GM12878 (cell line): ENCODE data around the gene DLST. TPM values are rescaled to one million over a fixed set of nuclear protein-coding genes. Genes with fewer than 3 reads are reported as not detected.

Source experiments
- ATF7 ChIP-seq: fragments of 450-650 bp; IDR thresholded peaks from 2 replicates; pipeline ENCODE4 v1.6.1; 2016; ENCODE audit warnings: low read depth, mild to moderate bottlenecking
- CBX5 ChIP-seq: sonication (generic); IDR thresholded peaks from 2 replicates; pipeline ENCODE4 v1.6.1; 2016; ENCODE audit warnings: low read depth, moderate library complexity, mild to moderate bottlenecking, inconsistent platforms
- CHD4 ChIP-seq: fragments of 200-600 bp; sonication (generic); IDR thresholded peaks from 2 replicates; pipeline ENCODE4 v1.6.1; 2016; ENCODE audit warnings: mild to moderate bottlenecking
- EP300 ChIP-seq, 2 experiments: fragments of 150-350 bp in 1 of 2; IDR thresholded peaks; 2 replicates each; pipeline ENCODE4 v1.6.1; 2011 to 2012; ENCODE audit warnings: low read depth in 2 of 2, low read length in 2 of 2, borderline replicate concordance in 1 of 2, improper control_type of control experiment in 1 of 2, inconsistent platforms in 1 of 2; ENCODE audit not compliant: control insufficient read depth in 1 of 2
- ESRRA ChIP-seq: IDR thresholded peaks from 2 replicates; pipeline ENCODE4 v1.6.1; 2012; ENCODE audit warnings: mild to moderate bottlenecking, low read length, improper control_type of control experiment
- GATAD2B ChIP-seq: fragments of 450-650 bp; conservative IDR thresholded peaks from 2 replicates; pipeline ENCODE4 v1.6.1; 2017; ENCODE audit warnings: low read depth, mild to moderate bottlenecking, moderate library complexity
- HDAC2 ChIP-seq: fragments of 200-600 bp; sonication (generic); IDR thresholded peaks from 2 replicates; pipeline ENCODE4 v1.6.1; 2017
- IKZF2 ChIP-seq, 2 experiments: fragments of 450-650 bp; IDR thresholded peaks; 2 replicates each; pipeline ENCODE4 v1.6.1; 2017; ENCODE audit warnings: mild to moderate bottlenecking in 2 of 2, moderate library complexity in 2 of 2
- KLF5 ChIP-seq: fragments of 450-650 bp; IDR thresholded peaks from 2 replicates; pipeline ENCODE4 v1.6.1; 2014; ENCODE audit warnings: mild to moderate bottlenecking; ENCODE audit not compliant: partially characterized antibody
- NFIC ChIP-seq: IDR thresholded peaks from 2 replicates; pipeline ENCODE4 v1.6.1; 2012; ENCODE audit warnings: low read depth, mild to moderate bottlenecking, inconsistent platforms, low read length, moderate library complexity
- NR2F1 ChIP-seq: fragments of 450-650 bp; conservative IDR thresholded peaks from 2 replicates; pipeline ENCODE4 v1.6.1; 2017; ENCODE audit warnings: mild to moderate bottlenecking
- PAX5 ChIP-seq: IDR thresholded peaks from 2 replicates; pipeline ENCODE4 v1.6.1; 2011; ENCODE audit warnings: low read depth, low read length, borderline replicate concordance
- PML ChIP-seq: IDR thresholded peaks from 2 replicates; pipeline ENCODE4 v1.6.1; 2012; ENCODE audit warnings: low read length, inconsistent platforms
- RUNX3 ChIP-seq: IDR thresholded peaks from 2 replicates; pipeline ENCODE4 v1.6.1; 2012; ENCODE audit warnings: low read length, inconsistent platforms
- SIN3A ChIP-seq: IDR thresholded peaks from 2 replicates; pipeline ENCODE4 v1.6.1; 2012; ENCODE audit warnings: low read depth, low read length, improper control_type of control experiment
- SMAD5 ChIP-seq: IDR thresholded peaks from 2 replicates; pipeline ENCODE4 v1.6.1; 2016; ENCODE audit warnings: antibody characterized with exemption, low read depth
- TBL1XR1 ChIP-seq: IDR thresholded peaks from 2 replicates; pipeline ENCODE4 v1.6.1; 2012; ENCODE audit warnings: low read depth, low read length, improper control_type of control experiment
- ZBED1 ChIP-seq: IDR thresholded peaks from 2 replicates; pipeline ENCODE4 v1.6.1; 2016; ENCODE audit warnings: borderline replicate concordance
- ZNF622 ChIP-seq: fragments of 450-650 bp; IDR thresholded peaks from 2 replicates; pipeline ENCODE4 v1.6.1; 2017; ENCODE audit warnings: mild to moderate bottlenecking, inconsistent platforms
- polyA plus RNA-seq, 11 experiments: library from polyadenylated mRNA; depleted of rRNA in 4 of 11; unstranded in 6 of 11; stranded (reverse) in 5 of 11; fragments of >200 nt; fragmentation: Nextera tagmentation in 4 of 11; fragmentation: Illumina TruSeq in 1 of 11; extraction: Ambion mirVana in 4 of 11; extraction: Trizol in 1 of 11; gene quantifications; 1 replicate in 1 of 11; 2 replicates in 10 of 11; pipeline versions ENCODE4 v1.2.1 to v1.2.3, GENCODE V29; 2011 to 2016; ENCODE audit warnings: inconsistent platforms in 2 of 11, missing spikeins in 2 of 11, low read depth in 1 of 11
- total RNA-seq, 4 experiments: library from RNA; depleted of rRNA in 3 of 4; stranded (reverse); fragments of >200 nt in 3 of 4; fragmentation: Illumina TruSeq in 1 of 4; extraction: Trizol in 1 of 4; gene quantifications; 2 replicates each; pipeline versions ENCODE4 v1.2.1 to v1.2.3, GENCODE V29; 2013 to 2021
- TF ChIP-seq, protein P1 (sequence below): fragments of 450-650 bp; formaldehyde crosslinking; IDR thresholded peaks from 2 replicates; pipeline ENCODE4 v1.5.0; 2022; ENCODE audit warnings: mild to moderate bottlenecking, missing genetic modification characterization
- TF ChIP-seq, protein P2 (sequence below): IDR thresholded peaks from 2 replicates; pipeline ENCODE4 v1.6.1; 2011; ENCODE audit warnings: mild to moderate bottlenecking, low read depth, low read length, moderate library complexity; ENCODE audit not compliant: insufficient replicate concordance
- TF ChIP-seq, protein P3 (sequence below): fragments of 450-650 bp; IDR thresholded peaks from 2 replicates; pipeline ENCODE4 v1.6.1; 2017; ENCODE audit warnings: borderline replicate concordance
- TF ChIP-seq, protein P4 (sequence below): fragments of 150-350 bp; IDR thresholded peaks from 2 replicates; pipeline ENCODE4 v1.6.1; 2016; ENCODE audit warnings: low read depth, low read length

The DLST gene
- total and polyA plus RNA-seq, 10 of the 15 experiments (the other 5 are each of a cell fraction or from before 2014, with no cell fraction given), result 2.9 to 141 (median 67.7) TPM

DNA sequence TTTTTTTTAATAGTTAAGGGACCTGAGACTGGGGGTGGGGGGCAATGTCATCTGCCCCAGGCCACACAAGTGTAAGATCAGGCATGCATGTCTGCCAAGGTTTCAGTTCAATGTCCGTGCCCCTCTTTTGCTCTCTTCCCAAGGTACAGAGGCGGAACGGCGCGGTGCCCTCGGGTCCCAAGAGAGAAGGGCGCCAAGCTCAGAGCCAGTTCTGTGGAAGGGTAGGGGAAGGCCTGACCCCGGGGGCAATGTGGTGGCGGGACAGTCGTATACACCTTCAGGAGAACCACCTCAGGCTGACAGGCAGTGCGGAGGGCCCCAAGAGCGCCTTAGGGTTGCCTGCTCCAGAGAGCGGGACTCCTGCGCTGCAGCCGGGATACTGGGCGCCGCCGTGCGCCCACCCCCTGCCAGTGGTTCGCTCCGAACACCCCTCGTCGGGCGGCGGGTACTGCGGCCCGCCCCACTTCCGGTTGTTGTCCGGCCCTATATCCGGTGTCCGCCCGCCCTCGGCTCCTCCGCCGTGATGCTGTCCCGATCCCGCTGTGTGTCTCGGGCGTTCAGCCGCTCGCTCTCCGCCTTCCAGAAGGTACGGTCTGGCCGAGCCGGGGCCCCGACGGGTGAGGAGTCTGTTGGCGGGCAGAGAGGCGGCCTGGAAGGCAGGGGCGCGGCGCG is at the start of gene DLST (continued):
- TF ChIP-seq KLF5, result peak; percentile 99
- peak; percentile 68 for TF ChIP-seq RUNX3
- no peak; the same call in 1 of the 2 replicates for TF ChIP-seq NFIC
- TF ChIP-seq ZBED1, result no peak
- peak; percentile 70 to 75 for TF ChIP-seq IKZF2 (IDR thresholded peaks at IDR 0.05)
- TF ChIP-seq CBX5, result peak; percentile 89
- peak; percentile 89; the same call in 1 of the 2 replicates for TF ChIP-seq PML
- no peak for TF ChIP-seq EP300 (IDR thresholded peaks at IDR 0.05; ENCODE audit: borderline replicate concordance in 1 of 2, control insufficient read depth in 1 of 2, low read depth in 2 of 2, low read length in 2 of 2)
- 0 out of 2 replicates have a peak, but pooled peaks have one; percentile 24 for TF ChIP-seq PAX5
- TF ChIP-seq, protein P1, sequence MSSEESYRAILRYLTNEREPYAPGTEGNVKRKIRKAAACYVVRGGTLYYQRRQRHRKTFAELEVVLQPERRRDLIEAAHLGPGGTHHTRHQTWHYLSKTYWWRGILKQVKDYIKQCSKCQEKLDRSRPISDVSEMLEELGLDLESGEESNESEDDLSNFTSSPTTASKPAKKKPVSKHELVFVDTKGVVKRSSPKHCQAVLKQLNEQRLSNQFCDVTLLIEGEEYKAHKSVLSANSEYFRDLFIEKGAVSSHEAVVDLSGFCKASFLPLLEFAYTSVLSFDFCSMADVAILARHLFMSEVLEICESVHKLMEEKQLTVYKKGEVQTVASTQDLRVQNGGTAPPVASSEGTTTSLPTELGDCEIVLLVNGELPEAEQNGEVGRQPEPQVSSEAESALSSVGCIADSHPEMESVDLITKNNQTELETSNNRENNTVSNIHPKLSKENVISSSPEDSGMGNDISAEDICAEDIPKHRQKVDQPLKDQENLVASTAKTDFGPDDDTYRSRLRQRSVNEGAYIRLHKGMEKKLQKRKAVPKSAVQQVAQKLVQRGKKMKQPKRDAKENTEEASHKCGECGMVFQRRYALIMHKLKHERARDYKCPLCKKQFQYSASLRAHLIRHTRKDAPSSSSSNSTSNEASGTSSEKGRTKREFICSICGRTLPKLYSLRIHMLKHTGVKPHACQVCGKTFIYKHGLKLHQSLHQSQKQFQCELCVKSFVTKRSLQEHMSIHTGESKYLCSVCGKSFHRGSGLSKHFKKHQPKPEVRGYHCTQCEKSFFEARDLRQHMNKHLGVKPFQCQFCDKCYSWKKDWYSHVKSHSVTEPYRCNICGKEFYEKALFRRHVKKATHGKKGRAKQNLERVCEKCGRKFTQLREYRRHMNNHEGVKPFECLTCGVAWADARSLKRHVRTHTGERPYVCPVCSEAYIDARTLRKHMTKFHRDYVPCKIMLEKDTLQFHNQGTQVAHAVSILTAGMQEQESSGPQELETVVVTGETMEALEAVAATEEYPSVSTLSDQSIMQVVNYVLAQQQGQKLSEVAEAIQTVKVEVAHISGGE (CRISPR knock-in tag), result peak; percentile 81
- TF ChIP-seq NR2F1, result peak; percentile 98
- peak; percentile 66; the same call in 1 of the 2 replicates for TF ChIP-seq SMAD5
- no peak; the same call in 1 of the 2 replicates for TF ChIP-seq TBL1XR1
- TF ChIP-seq HDAC2, result no peak
- no peak for TF ChIP-seq ZNF622
- TF ChIP-seq, protein P2, sequence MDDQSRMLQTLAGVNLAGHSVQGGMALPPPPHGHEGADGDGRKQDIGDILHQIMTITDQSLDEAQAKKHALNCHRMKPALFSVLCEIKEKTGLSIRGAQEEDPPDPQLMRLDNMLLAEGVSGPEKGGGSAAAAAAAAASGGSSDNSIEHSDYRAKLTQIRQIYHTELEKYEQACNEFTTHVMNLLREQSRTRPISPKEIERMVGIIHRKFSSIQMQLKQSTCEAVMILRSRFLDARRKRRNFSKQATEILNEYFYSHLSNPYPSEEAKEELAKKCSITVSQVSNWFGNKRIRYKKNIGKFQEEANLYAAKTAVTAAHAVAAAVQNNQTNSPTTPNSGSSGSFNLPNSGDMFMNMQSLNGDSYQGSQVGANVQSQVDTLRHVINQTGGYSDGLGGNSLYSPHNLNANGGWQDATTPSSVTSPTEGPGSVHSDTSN, result no peak
- TF ChIP-seq, protein P3, sequence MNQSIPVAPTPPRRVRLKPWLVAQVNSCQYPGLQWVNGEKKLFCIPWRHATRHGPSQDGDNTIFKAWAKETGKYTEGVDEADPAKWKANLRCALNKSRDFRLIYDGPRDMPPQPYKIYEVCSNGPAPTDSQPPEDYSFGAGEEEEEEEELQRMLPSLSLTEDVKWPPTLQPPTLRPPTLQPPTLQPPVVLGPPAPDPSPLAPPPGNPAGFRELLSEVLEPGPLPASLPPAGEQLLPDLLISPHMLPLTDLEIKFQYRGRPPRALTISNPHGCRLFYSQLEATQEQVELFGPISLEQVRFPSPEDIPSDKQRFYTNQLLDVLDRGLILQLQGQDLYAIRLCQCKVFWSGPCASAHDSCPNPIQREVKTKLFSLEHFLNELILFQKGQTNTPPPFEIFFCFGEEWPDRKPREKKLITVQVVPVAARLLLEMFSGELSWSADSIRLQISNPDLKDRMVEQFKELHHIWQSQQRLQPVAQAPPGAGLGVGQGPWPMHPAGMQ, result no peak
- TF ChIP-seq CHD4, result no peak
- no peak; the same call in 1 of the 2 replicates for TF ChIP-seq GATAD2B
- TF ChIP-seq ESRRA, result no peak
- TF ChIP-seq SIN3A, result no peak
- TF ChIP-seq ATF7, result peak; percentile 99
- TF ChIP-seq, protein P4, sequence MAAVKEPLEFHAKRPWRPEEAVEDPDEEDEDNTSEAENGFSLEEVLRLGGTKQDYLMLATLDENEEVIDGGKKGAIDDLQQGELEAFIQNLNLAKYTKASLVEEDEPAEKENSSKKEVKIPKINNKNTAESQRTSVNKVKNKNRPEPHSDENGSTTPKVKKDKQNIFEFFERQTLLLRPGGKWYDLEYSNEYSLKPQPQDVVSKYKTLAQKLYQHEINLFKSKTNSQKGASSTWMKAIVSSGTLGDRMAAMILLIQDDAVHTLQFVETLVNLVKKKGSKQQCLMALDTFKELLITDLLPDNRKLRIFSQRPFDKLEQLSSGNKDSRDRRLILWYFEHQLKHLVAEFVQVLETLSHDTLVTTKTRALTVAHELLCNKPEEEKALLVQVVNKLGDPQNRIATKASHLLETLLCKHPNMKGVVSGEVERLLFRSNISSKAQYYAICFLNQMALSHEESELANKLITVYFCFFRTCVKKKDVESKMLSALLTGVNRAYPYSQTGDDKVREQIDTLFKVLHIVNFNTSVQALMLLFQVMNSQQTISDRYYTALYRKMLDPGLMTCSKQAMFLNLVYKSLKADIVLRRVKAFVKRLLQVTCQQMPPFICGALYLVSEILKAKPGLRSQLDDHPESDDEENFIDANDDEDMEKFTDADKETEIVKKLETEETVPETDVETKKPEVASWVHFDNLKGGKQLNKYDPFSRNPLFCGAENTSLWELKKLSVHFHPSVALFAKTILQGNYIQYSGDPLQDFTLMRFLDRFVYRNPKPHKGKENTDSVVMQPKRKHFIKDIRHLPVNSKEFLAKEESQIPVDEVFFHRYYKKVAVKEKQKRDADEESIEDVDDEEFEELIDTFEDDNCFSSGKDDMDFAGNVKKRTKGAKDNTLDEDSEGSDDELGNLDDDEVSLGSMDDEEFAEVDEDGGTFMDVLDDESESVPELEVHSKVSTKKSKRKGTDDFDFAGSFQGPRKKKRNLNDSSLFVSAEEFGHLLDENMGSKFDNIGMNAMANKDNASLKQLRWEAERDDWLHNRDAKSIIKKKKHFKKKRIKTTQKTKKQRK, result no peak
